ENCODE results near the gene CMTM1.

DNA sequence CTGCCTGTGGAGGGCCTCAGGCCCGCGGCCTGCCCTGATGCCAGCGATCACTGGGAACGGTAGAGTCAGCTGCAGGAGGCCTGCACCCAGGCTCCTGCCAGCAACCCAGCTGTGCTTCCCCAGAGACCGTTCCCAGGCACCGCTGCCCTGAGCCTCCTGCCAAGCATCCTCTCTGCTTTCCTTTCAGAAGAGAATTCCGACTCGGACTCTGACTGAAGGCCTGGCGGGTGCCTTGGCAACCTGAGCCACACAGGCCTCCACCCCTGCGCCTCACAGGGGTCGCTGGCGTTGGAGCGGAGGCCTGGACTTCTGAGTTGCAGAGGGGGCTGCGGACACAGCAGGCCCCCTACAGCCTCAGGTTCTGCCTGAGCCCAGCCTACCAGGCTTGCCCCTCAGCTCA lies 46.2 kb downstream of the CMTM1 start:
- TF ChIP-seq GATA2 (IDR thresholded peaks at IDR 0.05; ENCODE audit: low read depth, low read length): no peak
- TF ChIP-seq GATA3 (IDR thresholded peaks at IDR 0.05; ENCODE audit: low read depth, low read length): no peak
